Fibroblast of villous mesenchyme (primary cell): ENCODE results near the gene MTERF1. TPM values are rescaled to one million over a fixed set of nuclear protein-coding genes. Genes with fewer than 3 reads are reported as not detected.
"Not testable (repeated sequence)": the region's sequence is repeated elsewhere in the genome, so short reads cannot be mapped to it uniquely, and the experiment has no call there.

Source experiments
- DNase-seq: peaks from one replicate; pipeline ENCODE4 v3.0.0-alpha.2; 2010; ENCODE audit warnings: low read depth
- H3K4me3 ChIP-seq: 2 replicates; pipeline ENCODE4 v1.5.1; 2011; ENCODE audit warnings: low read depth, mild to moderate bottlenecking, low read length
- CTCF ChIP-seq: IDR thresholded peaks from 2 replicates; pipeline ENCODE4 v1.5.1; 2012; ENCODE audit warnings: low read depth, mild to moderate bottlenecking, low read length; ENCODE audit not compliant: insufficient read depth
- total RNA-seq: library from RNA; depleted of rRNA; stranded (reverse); fragments of >200 nt; gene quantifications from 2 replicates; pipeline ENCODE4 v1.2.3, GENCODE V29; 2012

MTERF1 gene
- total RNA-seq, 1 donor, result 13.4 TPM

- H3K4me3 ChIP-seq, result no peak overlapping the region
- no peak for TF ChIP-seq CTCF
- DNase-seq, result no peak
These were observed 13.8 kb downstream of the MTERF1 start for GRCh38 chr7:91866599-91867148.

GRCh38 chr7:91865511-91865910 is 15.0 kb downstream of the MTERF1 start:
- no peak for TF ChIP-seq CTCF
- no peak overlapping the region for H3K4me3 ChIP-seq
- DNase-seq, result no peak

GRCh38 chr7:91864604-91865003 is 15.9 kb downstream of the MTERF1 start:
- H3K4me3 ChIP-seq, DNase-seq: not testable (repeated sequence)

- DNase-seq, result no peak
- no peak for TF ChIP-seq CTCF
- H3K4me3 ChIP-seq, result no peak overlapping the region
These were observed 16.4 kb downstream of the MTERF1 start for GRCh38 chr7:91864070-91864469.

- DNase-seq, result peak; percentile 26
- peak; percentile 28 for TF ChIP-seq CTCF
- no peak overlapping the region for H3K4me3 ChIP-seq
These were observed 28.2 kb downstream of the MTERF1 start for GRCh38 chr7:91852263-91852741.

GRCh38 chr7:91850455-91850854 is 30.0 kb downstream of the MTERF1 start:
- peak; percentile 10 for DNase-seq
- no peak overlapping the region for H3K4me3 ChIP-seq
- TF ChIP-seq CTCF, result no peak

- no peak for DNase-seq
- no peak for TF ChIP-seq CTCF
- no peak overlapping the region for H3K4me3 ChIP-seq
These were observed 32.5 kb downstream of the MTERF1 start for GRCh38 chr7:91847876-91848588.
